Measurements from ENCODE around the gene TNRC6C.
A peak's percentile ranks its signal among the peaks of the same experiment; 100 is the strongest.
"Not testable (repeated sequence)": the region's sequence is repeated elsewhere in the genome, so short reads cannot be mapped to it uniquely, and the experiment has no call there.

Gene TNRC6C

GRCh38 chr17:77962348-77962747 lies 3.8 kb downstream of the TNRC6C start:
- DNase-seq = no peak
- H3K4me3 ChIP-seq (ENCODE audit: insufficient read depth, low read depth, low read length, poor library complexity, severe bottlenecking) = no peak overlapping the region
- peaks cover 41% of the 10 kb centered on the region for H3K4me1 ChIP-seq (ENCODE audit: control insufficient read depth, insufficient read depth, low read length, poor library complexity, severe bottlenecking)
- no peaks in the 10 kb centered on the region for H3K9me3 ChIP-seq (ENCODE audit: control insufficient read depth, low read length)
- H3K27me3 ChIP-seq (replicated peaks; ENCODE audit: control insufficient read depth, insufficient read depth, low read length, poor library complexity, severe bottlenecking) = no peaks in the 10 kb centered on the region
- H3K27ac ChIP-seq (ENCODE audit: insufficient read depth, low read length, poor library complexity, severe bottlenecking) = no peak overlapping the region
- H3K36me3 ChIP-seq (ENCODE audit: control insufficient read depth, insufficient read depth, low read length) = no peaks in the 10 kb centered on the region

DNA sequence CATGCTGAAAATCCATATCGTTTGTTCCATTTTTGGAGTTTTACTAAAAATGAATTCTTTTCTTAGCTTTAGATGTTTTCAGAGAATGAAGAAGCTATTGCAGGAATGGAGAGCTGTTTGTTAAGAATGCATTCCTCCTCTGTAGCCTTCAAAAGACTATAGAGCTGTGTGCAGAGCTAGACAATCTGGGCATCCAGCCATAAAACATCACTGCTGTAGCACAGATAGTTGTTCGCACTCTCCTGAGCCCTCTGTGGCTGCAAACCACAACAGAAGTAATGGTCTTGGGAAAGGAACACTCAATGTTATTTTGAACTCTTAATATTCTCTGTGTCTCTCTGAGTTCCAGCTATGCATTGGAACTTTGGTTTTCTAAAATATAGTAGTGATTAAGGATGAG lies 4.9 kb downstream of the TNRC6C start:
- H3K4me3 ChIP-seq (ENCODE audit: insufficient read depth, low read depth, low read length, poor library complexity, severe bottlenecking) = peak overlapping the region; percentile 6
- H3K36me3 ChIP-seq (ENCODE audit: control insufficient read depth, insufficient read depth, low read length) = no peaks in the 10 kb centered on the region
- peaks cover 41% of the 10 kb centered on the region for H3K4me1 ChIP-seq (ENCODE audit: control insufficient read depth, insufficient read depth, low read length, poor library complexity, severe bottlenecking)
- H3K9me3 ChIP-seq (ENCODE audit: control insufficient read depth, low read length) = no peaks in the 10 kb centered on the region
- H3K27ac ChIP-seq (ENCODE audit: insufficient read depth, low read length, poor library complexity, severe bottlenecking) = no peak overlapping the region
- DNase-seq = peak in 2 of 3 donors; percentile 10 to 40
- no peaks in the 10 kb centered on the region for H3K27me3 ChIP-seq (replicated peaks; ENCODE audit: control insufficient read depth, insufficient read depth, low read length, poor library complexity, severe bottlenecking)

DNA sequence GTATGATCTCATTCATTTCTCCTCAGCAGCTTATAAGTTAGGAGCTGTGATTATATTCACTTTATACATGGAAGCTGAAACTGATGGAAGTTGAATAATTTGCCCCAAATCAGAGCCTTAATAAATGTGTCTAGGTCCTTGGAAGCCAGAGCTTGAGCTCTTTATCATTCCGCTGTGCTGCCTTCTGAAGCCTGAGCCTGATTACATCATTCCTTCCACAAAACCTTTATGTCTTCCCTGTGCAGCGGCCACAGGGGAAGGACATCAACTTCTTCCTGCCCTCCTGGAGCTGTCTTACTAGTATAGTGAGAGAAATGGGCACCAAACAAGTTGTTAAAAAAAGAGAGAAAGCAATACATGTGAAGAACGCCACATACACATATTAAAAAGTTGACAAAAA lies 6.8 kb downstream of the TNRC6C start:
- Histone ChIP-seq H3K4me3 (ENCODE audit: insufficient read depth, low read depth, low read length, poor library complexity, severe bottlenecking) (no peak overlapping the region), H3K36me3 (ENCODE audit: control insufficient read depth, insufficient read depth, low read length) (no peaks in the 10 kb centered on the region), H3K27me3 (replicated peaks; ENCODE audit: control insufficient read depth, insufficient read depth, low read length, poor library complexity, severe bottlenecking) (no peaks in the 10 kb centered on the region), H3K9me3 (ENCODE audit: control insufficient read depth, low read length) (no peaks in the 10 kb centered on the region), H3K4me1 (ENCODE audit: control insufficient read depth, insufficient read depth, low read length, poor library complexity, severe bottlenecking) (peaks cover 35% of the 10 kb centered on the region), H3K27ac (ENCODE audit: insufficient read depth, low read length, poor library complexity, severe bottlenecking) (no peak overlapping the region)
- DNase-seq = no peak

DNA sequence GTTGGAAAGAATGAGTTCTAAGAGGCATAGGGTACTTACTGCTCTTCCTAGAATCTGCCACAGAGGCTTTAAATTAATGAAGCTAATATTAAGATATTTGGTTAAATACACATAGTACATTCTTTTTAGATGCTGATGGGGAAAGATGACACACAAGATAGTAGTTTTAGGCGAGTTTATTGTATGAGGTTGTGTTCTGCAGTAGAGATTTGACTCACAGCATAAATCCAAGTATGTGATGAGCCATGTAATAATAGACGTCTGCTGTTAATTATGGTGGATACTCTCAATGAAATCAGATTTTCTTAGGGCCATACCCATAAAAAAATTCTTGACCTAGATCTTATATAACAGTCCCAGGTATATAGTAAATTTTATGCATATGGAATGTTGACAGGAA lies 8.0 kb downstream of the TNRC6C start:
- DNase-seq = no peak
- no peak overlapping the region for H3K27ac ChIP-seq (ENCODE audit: insufficient read depth, low read length, poor library complexity, severe bottlenecking)
- H3K36me3 ChIP-seq (ENCODE audit: control insufficient read depth, insufficient read depth, low read length) = no peaks in the 10 kb centered on the region
- peaks cover 31% of the 10 kb centered on the region for H3K4me1 ChIP-seq (ENCODE audit: control insufficient read depth, insufficient read depth, low read length, poor library complexity, severe bottlenecking)
- H3K9me3 ChIP-seq (ENCODE audit: control insufficient read depth, low read length) = no peaks in the 10 kb centered on the region
- H3K27me3 ChIP-seq (replicated peaks; ENCODE audit: control insufficient read depth, insufficient read depth, low read length, poor library complexity, severe bottlenecking) = no peaks in the 10 kb centered on the region
- no peak overlapping the region for H3K4me3 ChIP-seq (ENCODE audit: insufficient read depth, low read depth, low read length, poor library complexity, severe bottlenecking)

DNA sequence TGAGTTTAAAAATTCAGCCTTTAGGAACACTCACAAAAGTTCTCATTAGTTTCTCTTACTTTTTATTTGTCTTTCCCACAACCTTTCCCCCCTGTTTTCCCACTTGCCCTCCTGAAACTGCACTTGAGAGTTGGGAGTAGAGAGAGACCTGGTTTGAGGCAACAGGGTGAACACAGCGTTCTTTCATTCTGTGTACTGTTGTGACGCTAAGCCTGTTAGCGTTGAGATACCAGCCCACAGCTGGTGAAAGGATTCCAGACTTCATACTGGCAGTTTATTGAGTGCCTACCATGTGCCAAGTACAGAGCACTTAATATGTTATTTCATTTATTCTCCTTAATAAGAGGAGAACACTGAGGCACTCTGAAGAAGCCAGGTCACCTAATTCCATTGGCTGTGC lies 10.3 kb downstream of the TNRC6C start:
- Histone ChIP-seq H3K36me3 (ENCODE audit: control insufficient read depth, insufficient read depth, low read length) (no peaks in the 10 kb centered on the region), H3K9me3 (ENCODE audit: control insufficient read depth, low read length) (no peaks in the 10 kb centered on the region), H3K4me1 (ENCODE audit: control insufficient read depth, insufficient read depth, low read length, poor library complexity, severe bottlenecking) (peaks cover 12% of the 10 kb centered on the region), H3K27me3 (replicated peaks; ENCODE audit: control insufficient read depth, insufficient read depth, low read length, poor library complexity, severe bottlenecking) (no peaks in the 10 kb centered on the region), H3K27ac (ENCODE audit: insufficient read depth, low read length, poor library complexity, severe bottlenecking) (no peak overlapping the region), H3K4me3 (ENCODE audit: insufficient read depth, low read depth, low read length, poor library complexity, severe bottlenecking) (no peak overlapping the region)
- DNase-seq = no peak

DNA sequence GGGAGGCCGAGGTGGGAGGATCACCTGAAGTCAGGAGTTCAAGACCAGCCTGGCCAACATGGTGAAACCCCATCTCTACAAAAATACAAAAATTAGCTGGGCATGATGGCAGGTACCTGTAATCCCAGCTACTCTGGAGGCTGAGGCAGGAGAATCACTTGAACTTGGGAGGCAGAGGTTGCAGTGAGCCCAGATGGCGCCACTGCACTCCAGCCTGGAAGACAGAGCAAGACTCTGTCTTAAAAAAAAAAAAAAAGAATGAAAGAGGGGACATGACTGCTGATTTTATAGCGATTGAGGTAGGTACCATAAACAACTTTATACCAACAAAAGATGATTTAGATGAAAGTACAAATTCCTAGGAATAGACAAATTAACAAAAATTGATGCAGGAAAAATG lies 13.8 kb downstream of the TNRC6C start:
- H3K4me1 ChIP-seq (ENCODE audit: control insufficient read depth, insufficient read depth, low read length, poor library complexity, severe bottlenecking); H3K27me3 ChIP-seq (replicated peaks; ENCODE audit: control insufficient read depth, insufficient read depth, low read length, poor library complexity, severe bottlenecking); H3K4me3 ChIP-seq (ENCODE audit: insufficient read depth, low read depth, low read length, poor library complexity, severe bottlenecking); DNase-seq; H3K36me3 ChIP-seq (ENCODE audit: control insufficient read depth, insufficient read depth, low read length); H3K27ac ChIP-seq (ENCODE audit: insufficient read depth, low read length, poor library complexity, severe bottlenecking); H3K9me3 ChIP-seq (ENCODE audit: control insufficient read depth, low read length): not testable (repeated sequence)

DNA sequence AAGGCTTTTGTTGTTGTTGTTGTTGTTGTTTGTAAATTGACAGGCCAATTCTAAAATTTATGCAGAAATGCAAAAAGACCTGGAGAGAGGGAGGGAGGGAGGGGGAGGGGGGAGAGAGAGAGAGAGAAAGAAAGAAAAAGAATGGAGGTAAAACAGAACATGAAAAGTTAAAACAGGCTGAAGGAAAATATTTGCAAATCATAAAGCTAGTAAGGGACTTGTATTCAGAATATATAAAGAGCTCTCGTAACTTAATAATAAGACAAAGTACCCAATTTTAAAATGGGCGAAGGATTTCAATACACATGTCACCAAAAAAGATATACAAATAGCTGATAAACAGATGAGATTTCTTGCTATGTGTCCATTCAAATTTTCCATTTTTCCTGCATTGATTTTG lies 15.4 kb downstream of the TNRC6C start:
- H3K4me3 ChIP-seq (ENCODE audit: insufficient read depth, low read depth, low read length, poor library complexity, severe bottlenecking) = no peak overlapping the region
- no peak overlapping the region for H3K27ac ChIP-seq (ENCODE audit: insufficient read depth, low read length, poor library complexity, severe bottlenecking)
- no peak for DNase-seq
- H3K36me3 ChIP-seq (ENCODE audit: control insufficient read depth, insufficient read depth, low read length) = no peaks in the 10 kb centered on the region
- no peaks in the 10 kb centered on the region for H3K27me3 ChIP-seq (replicated peaks; ENCODE audit: control insufficient read depth, insufficient read depth, low read length, poor library complexity, severe bottlenecking)
- peaks cover 5% of the 10 kb centered on the region for H3K4me1 ChIP-seq (ENCODE audit: control insufficient read depth, insufficient read depth, low read length, poor library complexity, severe bottlenecking)
- no peaks in the 10 kb centered on the region for H3K9me3 ChIP-seq (ENCODE audit: control insufficient read depth, low read length)

GRCh38 chr17:77974396-77974795 lies 15.9 kb downstream of the TNRC6C start:
- no peak for DNase-seq
- H3K36me3 ChIP-seq (ENCODE audit: control insufficient read depth, insufficient read depth, low read length) = no peaks in the 10 kb centered on the region
- H3K27ac ChIP-seq (ENCODE audit: insufficient read depth, low read length, poor library complexity, severe bottlenecking) = no peak overlapping the region
- H3K4me1 ChIP-seq (ENCODE audit: control insufficient read depth, insufficient read depth, low read length, poor library complexity, severe bottlenecking) = peaks cover 5% of the 10 kb centered on the region
- H3K4me3 ChIP-seq (ENCODE audit: insufficient read depth, low read depth, low read length, poor library complexity, severe bottlenecking) = no peak overlapping the region
- H3K27me3 ChIP-seq (replicated peaks; ENCODE audit: control insufficient read depth, insufficient read depth, low read length, poor library complexity, severe bottlenecking) = no peaks in the 10 kb centered on the region
- no peaks in the 10 kb centered on the region for H3K9me3 ChIP-seq (ENCODE audit: control insufficient read depth, low read length)

DNA sequence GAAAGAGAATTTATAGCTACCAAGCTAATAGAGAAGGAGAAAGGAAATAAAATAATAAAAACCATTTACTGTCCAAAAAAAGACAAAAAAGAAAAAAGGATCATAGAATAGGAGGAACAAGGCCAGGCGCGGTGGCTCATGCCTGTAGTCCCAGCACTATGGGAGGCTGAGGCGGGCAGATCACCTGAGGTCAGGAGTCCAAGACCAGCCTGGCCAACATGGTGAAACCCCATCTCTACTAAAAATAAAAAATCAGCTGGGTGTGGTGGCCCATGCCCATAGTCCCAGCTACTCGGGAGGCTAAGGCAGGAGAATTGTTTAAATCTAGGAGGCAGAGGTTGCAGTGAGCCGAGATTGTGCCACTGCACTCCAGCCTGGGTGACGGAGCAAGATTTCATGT lies 23.9 kb downstream of the TNRC6C start:
- not testable (repeated sequence) for H3K27me3 ChIP-seq (replicated peaks; ENCODE audit: control insufficient read depth, insufficient read depth, low read length, poor library complexity, severe bottlenecking); H3K4me1 ChIP-seq (ENCODE audit: control insufficient read depth, insufficient read depth, low read length, poor library complexity, severe bottlenecking); H3K36me3 ChIP-seq (ENCODE audit: control insufficient read depth, insufficient read depth, low read length); H3K27ac ChIP-seq (ENCODE audit: insufficient read depth, low read length, poor library complexity, severe bottlenecking); H3K9me3 ChIP-seq (ENCODE audit: control insufficient read depth, low read length); H3K4me3 ChIP-seq (ENCODE audit: insufficient read depth, low read depth, low read length, poor library complexity, severe bottlenecking); DNase-seq

GRCh38 chr17:77990301-77990700 lies 31.8 kb downstream of the TNRC6C start:
- no peaks in the 10 kb centered on the region for H3K27me3 ChIP-seq (replicated peaks; ENCODE audit: control insufficient read depth, insufficient read depth, low read length, poor library complexity, severe bottlenecking)
- no peak for DNase-seq
- peaks cover 4% of the 10 kb centered on the region for H3K4me1 ChIP-seq (ENCODE audit: control insufficient read depth, insufficient read depth, low read length, poor library complexity, severe bottlenecking)
- no peak overlapping the region for H3K4me3 ChIP-seq (ENCODE audit: insufficient read depth, low read depth, low read length, poor library complexity, severe bottlenecking)
- no peaks in the 10 kb centered on the region for H3K9me3 ChIP-seq (ENCODE audit: control insufficient read depth, low read length)
- H3K27ac ChIP-seq (ENCODE audit: insufficient read depth, low read length, poor library complexity, severe bottlenecking) = no peak overlapping the region
- no peaks in the 10 kb centered on the region for H3K36me3 ChIP-seq (ENCODE audit: control insufficient read depth, insufficient read depth, low read length)

DNA sequence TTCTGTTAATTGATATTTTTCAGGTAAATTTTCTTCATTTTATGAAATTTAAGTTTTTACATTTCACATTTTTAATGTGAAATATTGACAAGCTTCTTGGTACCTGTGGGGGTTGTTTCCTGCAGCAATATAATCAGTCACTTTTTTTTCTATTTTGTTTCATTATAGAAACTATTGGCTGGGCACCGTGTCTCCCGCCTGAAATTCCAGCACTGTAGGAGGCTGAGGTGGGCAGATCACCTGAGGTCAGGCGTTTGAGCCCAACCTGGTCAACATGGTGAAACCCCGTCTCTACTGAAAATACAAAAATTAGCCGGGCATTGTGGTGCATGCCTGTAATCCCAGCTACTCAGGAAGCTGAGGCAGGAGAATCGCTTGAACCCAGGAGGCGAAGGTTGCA lies 35.2 kb downstream of the TNRC6C start:
- not testable (repeated sequence) for H3K4me3 ChIP-seq (ENCODE audit: insufficient read depth, low read depth, low read length, poor library complexity, severe bottlenecking); H3K27me3 ChIP-seq (replicated peaks; ENCODE audit: control insufficient read depth, insufficient read depth, low read length, poor library complexity, severe bottlenecking); H3K27ac ChIP-seq (ENCODE audit: insufficient read depth, low read length, poor library complexity, severe bottlenecking); H3K4me1 ChIP-seq (ENCODE audit: control insufficient read depth, insufficient read depth, low read length, poor library complexity, severe bottlenecking); H3K9me3 ChIP-seq (ENCODE audit: control insufficient read depth, low read length); H3K36me3 ChIP-seq (ENCODE audit: control insufficient read depth, insufficient read depth, low read length); DNase-seq

Data from effector memory CD4-positive, alpha-beta T cell (primary cell).